ENCODE measurements around the gene SLC6A1. TPM values are rescaled to one million over a fixed set of nuclear protein-coding genes. Genes with fewer than 3 reads are reported as not detected.

Gene SLC6A1
- total RNA-seq, 2 donors from 2014 or later = 0.05 to 0.21 TPM

- intact Hi-C loops (cut with DNase I) = no loop called here
- Histone ChIP-seq H3K4me3 (no peak overlapping the region), H3K4me1 (no peaks in the 10 kb centered on the region), H3K27ac (no peak overlapping the region), H3K36me3 (no peaks in the 10 kb centered on the region), H3K9me3 (no peaks in the 10 kb centered on the region), H3K27me3 (peaks cover 8% of the 10 kb centered on the region), H3K9ac (ENCODE audit: low read depth in 2 of 2, low read length in 2 of 2) (no peak overlapping the region)
- no peak for DNase-seq
- no peak for TF ChIP-seq CTCF (IDR thresholded peaks at IDR 0.05)
Observed at GRCh38 chr3:10998542-10998941, 6.0 kb downstream of the SLC6A1 start.

GRCh38 chr3:10999221-11000107, 6.9 kb downstream of the SLC6A1 start:
- Histone ChIP-seq H3K36me3 (no peaks in the 10 kb centered on the region), H3K27ac (no peak overlapping the region), H3K27me3 (peaks cover under 1% of the 10 kb centered on the region), H3K9ac (ENCODE audit: low read depth in 2 of 2, low read length in 2 of 2) (no peak overlapping the region), H3K9me3 (no peaks in the 10 kb centered on the region), H3K4me1 (no peaks in the 10 kb centered on the region), H3K4me3 (no peak overlapping the region)
- no peak for DNase-seq
- intact Hi-C loops (cut with DNase I) = no loop called here
- no peak for TF ChIP-seq CTCF (IDR thresholded peaks at IDR 0.05)

- no peak for TF ChIP-seq CTCF (IDR thresholded peaks at IDR 0.05)
- Histone ChIP-seq H3K9me3 (no peaks in the 10 kb centered on the region), H3K27me3 (no peaks in the 10 kb centered on the region), H3K4me3 (no peak overlapping the region), H3K27ac (no peak overlapping the region), H3K36me3 (no peaks in the 10 kb centered on the region), H3K4me1 (no peaks in the 10 kb centered on the region), H3K9ac (ENCODE audit: low read depth in 2 of 2, low read length in 2 of 2) (no peak overlapping the region)
- intact Hi-C loops (cut with DNase I) = no loop called here
- DNase-seq = no peak
Observed at GRCh38 chr3:11000528-11000927, 8.0 kb downstream of the SLC6A1 start.

GRCh38 chr3:11001020-11001657, 8.6 kb downstream of the SLC6A1 start:
- no peak for DNase-seq
- no peak overlapping the region for H3K4me3 ChIP-seq
- H3K4me1 ChIP-seq = no peaks in the 10 kb centered on the region
- no peaks in the 10 kb centered on the region for H3K9me3 ChIP-seq
- no peaks in the 10 kb centered on the region for H3K36me3 ChIP-seq
- no peak for TF ChIP-seq CTCF (IDR thresholded peaks at IDR 0.05)
- intact Hi-C loops (cut with DNase I) = no loop called here
- H3K27ac ChIP-seq = no peak overlapping the region
- no peak overlapping the region for H3K9ac ChIP-seq (ENCODE audit: low read depth in 2 of 2, low read length in 2 of 2)
- H3K27me3 ChIP-seq = no peaks in the 10 kb centered on the region

- H3K4me3 ChIP-seq = no peak overlapping the region
- H3K27me3 ChIP-seq = no peaks in the 10 kb centered on the region
- DNase-seq = no peak
Observed at GRCh38 chr3:11001658-11002021, 9.1 kb downstream of the SLC6A1 start.

More at GRCh38 chr3:11001658-11002021, 9.1 kb downstream of the SLC6A1 start:
- Histone ChIP-seq H3K27ac (no peak overlapping the region), H3K36me3 (no peaks in the 10 kb centered on the region), H3K9me3 (no peaks in the 10 kb centered on the region), H3K9ac (ENCODE audit: low read depth in 2 of 2, low read length in 2 of 2) (no peak overlapping the region), H3K4me1 (no peaks in the 10 kb centered on the region)
- no peak for TF ChIP-seq CTCF (IDR thresholded peaks at IDR 0.05)
- intact Hi-C loops (cut with DNase I) = no loop called here
